NCI-H748 (cell line): ENCODE results near the gene TESPA1.
"Not testable (repeated sequence)": the region's sequence is repeated elsewhere in the genome, so short reads cannot be mapped to it uniquely, and the experiment has no call there.

Experiments used
- DNase-seq: peaks from one replicate; lab custom pipeline; 2025; ENCODE audit not compliant: unreplicated experiment; lab: John Stamatoyannopoulos, UW

Gene TESPA1

DNA sequence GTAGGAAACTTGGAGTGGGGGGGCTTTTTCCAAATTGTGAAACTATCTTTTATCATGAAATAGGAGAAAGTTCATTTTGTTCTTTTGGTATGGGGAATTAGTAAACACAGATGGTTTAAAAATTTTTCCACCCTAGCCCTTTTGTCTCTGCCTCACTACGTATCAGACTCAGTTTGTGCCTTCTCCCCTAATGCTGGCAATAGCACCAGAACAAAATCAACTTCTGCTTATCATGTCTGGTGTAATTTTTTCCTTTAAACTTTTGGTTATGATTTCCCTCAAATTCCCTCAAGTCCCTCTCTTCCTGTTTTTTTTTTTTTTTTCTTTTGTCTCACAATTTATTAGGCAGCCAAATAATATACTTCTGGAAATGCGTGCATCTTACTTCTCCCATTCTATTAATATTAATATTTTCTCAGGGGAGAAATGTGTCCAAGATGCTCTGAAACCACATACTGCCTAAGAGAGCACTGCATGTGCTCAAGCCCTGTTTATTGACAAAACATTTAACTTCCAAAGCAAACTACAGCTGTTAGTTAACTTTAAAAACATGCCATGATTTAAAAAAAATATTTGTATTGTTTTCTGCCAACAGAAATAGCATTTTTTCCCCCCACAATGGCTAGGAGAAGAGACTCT lies 35.4 kb downstream of the TESPA1 start:
- no peak for DNase-seq

DNA sequence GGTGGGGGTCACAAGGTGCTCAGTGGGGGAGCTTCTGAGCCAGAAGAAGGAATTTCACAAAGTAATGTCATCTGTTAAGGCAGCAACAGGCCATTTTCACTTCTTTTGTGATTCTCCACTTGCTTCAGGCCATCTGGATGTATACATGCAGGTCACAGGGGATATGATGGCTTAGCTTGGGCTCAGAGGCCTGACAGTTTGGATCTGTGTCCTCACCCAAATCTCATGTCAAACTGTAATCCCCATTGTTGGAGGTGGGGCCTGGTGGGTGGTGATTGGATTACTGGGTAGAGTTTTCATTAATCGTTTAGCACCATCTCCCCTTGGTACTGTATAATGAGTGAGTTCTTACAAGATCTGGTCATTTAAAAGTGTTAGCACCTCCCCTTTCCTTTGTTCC lies 36.4 kb downstream of the TESPA1 start:
- DNase-seq = no peak

DNA sequence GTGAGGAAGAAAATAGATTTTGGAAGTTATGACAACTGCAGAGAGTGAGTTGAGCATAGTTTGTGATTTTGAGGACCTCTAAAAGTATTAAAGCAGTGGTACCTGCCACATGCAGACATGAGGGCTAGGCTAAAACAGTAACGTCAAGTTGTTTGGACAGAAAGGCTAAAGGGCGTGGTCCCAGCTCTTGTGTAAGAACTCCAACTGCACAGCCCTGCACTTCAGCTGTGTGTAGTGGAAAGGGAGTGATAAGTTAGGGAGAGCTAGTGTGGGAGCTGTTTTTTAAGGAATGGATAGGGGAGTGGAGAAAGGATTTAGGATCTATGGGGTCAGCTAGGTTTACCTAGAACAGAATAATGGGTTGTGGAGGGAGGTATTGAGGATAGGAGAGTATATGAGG lies 39.5 kb downstream of the TESPA1 start:
- no peak for DNase-seq

DNA sequence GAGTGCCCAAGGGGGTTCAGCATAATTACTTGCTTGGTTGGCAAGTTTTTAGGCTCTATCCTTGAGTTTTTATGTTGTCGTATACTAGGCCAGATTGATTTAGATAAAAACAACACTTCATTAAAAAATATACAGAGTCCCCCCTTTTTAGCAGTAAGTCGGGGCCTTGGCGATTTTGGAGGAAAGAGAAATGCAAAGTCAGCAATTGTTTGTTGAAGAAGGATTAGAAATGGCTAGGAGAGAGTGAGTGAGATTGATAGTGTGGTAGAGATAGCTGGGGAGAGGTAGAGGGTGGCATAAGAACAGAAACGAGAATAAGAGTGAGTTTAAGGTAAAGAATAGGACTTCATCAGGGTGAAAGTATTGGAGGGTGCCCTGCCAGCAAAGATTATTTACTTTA lies 41.3 kb downstream of the TESPA1 start:
- DNase-seq = not testable (repeated sequence)

DNA sequence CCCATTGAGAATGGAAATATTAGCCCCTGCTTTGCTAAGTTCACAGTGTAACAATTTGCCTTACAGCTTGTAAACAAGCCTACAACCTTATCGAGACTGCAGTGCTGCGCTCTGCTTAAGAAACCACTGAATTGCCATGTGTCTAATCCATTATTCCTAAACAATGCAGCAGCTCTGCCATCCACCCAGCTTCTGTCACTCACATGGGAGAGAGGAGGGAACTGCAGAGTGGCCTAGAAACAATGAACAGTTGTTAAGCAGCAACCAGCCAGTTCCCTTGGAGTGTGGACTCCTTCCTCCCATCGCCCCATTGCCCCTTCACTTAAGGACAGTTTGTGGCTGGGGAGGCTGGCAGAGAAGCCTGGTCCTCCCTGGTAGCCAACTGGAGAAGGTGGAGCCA lies 42.9 kb downstream of the TESPA1 start:
- DNase-seq = peak; percentile 7

DNA sequence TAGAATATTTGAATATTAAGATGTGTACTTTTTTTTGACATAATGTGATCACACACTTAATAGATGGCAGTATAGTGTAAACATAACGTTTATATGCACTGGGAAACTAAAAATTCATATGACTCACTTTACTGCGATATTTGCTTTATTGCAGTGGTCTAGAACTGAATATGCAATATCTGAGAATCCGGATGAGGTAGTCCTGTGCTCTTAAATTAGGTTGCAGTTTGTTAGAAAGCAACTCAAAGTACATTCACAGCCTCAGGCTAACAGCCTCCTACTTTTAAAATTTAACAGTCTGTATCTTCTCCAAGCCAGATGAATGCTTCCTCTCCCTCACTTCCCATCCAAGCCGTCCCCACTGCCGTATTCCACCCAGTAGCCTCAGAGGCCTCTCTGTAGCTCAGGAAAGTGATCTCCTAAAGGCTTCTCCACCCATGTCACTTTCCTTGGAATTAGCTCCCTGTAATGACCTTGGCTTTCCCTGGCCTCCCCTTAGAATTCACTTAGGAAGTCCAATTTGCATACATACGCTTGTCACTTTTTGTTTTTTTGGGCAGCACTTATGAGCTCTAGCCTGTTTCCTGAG lies 43.7 kb downstream of the TESPA1 start:
- DNase-seq = no peak

DNA sequence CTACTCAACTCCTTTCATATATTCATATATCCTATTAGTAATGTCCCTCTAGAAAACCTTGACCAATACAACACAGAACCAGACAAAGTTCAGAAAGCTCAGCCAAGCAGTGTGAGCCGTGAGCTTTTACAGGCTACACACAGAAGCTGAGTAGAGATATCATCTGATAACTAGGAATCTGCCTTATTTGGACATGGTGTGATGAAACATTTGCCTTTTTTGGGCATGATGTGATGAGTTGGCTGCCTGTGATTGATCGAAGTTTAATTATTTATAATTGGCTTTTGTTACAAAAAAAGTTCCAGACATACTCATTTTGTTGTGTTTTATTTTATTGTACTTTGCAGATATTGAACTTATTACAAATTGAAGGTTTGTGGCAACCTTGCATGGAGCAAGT lies 46.6 kb downstream of the TESPA1 start:
- no peak for DNase-seq

DNA sequence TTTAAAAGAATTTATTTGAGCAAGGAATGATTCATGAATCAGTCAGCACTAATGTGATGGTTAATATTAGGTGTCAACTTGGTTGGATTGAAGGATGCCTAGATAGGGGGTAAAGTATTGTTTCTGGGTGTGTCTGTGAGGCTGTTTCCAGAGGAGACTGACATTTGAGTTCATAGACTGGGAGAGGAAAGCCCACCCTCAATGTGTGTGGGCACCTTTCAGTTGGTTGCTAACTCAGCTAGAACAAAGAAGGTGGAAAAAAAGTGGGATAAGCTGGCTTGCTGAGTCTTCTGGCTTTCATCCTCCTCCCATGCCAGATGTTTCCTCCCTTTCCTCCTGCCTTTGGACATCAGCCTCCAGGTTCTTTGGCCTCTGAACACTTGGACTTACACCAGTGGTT lies 47.2 kb downstream of the TESPA1 start:
- no peak for DNase-seq

DNA sequence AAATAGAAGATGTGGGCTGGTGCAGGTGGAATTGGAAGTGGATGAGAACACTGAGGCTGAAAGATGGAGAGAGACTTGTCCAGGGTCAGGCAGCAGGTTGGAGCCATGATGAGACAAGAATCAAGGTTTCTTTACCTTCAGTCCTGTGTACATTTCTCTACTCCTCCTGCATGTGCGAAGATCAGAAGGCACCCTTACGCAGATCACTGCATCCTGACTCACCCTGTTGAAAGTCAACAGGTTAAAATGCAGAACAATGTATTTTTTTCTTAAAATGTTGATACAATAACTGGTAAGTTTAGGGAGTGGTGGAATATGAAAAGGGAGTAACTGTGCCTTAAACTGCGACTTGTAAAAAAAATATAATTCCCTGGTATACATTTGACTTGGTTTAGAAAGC lies 47.8 kb downstream of the TESPA1 start:
- DNase-seq = no peak

DNA sequence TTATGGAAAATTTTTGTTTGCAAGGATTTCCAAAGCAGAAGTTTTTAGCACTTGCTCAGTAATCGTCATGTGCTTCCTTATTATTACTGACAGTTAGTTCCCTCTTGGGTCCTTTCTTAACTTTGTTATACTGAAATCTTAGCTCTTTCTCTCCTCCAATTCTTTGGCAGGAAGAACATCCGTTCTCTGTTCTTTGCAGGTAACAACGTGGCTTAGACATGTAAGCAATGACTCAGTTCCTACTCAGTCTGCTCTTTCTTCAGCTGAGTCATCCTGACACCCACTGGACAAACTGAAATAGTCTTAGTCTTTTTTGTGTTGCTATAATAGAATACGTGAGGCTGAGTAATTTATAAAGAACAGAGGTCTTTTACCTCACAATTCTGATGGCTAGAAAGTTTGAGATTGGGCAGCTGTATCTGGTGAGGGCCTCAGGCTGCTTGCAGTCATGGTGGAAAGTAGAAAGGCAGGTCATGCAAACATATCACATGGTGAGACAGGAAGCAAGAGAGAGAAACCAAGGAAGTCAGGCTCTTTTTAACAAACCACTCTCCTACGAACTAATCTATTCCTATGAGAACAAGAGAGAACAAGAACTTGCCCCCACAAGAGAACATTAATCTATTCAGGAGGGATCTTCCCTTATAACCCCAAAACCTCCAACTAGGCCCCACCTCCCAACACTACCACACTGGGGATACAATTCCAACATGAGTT lies 49.2 kb downstream of the TESPA1 start:
- DNase-seq = no peak

DNA sequence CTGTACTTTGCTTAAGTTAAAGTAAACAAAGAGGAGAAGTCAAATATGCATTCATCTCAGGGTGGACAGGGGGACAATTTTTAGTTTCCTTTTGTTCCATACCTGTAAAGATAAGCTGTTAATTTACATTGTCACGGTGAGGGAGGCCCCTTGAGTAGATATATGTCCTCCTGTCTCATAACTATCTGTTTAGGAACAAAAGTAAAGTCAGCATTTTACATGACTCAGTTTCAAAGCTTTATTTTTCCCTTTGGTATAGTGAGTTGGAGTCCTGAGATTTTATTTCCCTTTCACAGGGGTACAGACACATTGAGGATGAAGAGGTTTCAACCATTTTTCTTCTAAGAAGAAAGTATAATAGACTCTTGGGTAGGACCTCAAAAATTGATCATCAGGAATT lies 50.1 kb downstream of the TESPA1 start:
- DNase-seq = no peak

DNA sequence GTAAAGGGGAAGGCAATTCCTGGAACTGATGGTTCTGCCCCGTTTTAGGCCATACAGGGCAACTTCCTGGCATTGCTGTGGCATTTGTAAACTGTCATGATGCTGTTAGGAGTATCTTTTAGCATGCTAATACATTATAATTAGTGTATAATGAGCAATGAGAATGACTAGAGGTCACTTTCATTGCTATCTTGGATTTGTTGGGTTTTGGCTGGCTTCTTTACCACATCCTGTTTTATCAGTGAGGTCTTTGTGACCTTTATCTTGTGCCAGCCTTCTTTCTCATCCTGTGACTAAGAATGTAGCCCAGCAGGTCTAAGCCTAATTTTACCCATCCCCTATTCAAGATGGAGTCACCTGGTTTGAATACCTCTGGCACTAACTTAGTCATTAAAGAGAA lies 51.2 kb downstream of the TESPA1 start:
- DNase-seq = no peak

DNA sequence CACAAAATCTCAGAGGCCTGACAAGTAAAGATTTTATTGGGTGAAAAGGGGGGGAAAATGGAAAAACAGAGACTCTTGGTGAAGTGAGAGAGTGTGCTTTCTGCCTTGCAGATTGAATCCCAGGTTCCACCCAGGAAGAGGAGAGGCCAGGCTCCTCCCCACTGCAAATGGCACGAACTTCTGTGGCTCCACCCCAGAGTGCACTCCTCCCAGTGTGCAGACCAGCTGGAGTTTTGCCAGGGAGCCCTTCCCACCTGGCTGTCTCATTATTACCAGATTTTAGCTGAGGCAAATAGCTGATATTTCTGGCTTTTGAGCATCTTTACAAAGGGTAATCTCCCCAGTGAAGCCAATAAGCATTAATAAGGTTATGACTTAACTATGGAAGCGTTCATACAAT lies 51.9 kb downstream of the TESPA1 start:
- peak; percentile 84 for DNase-seq

DNA sequence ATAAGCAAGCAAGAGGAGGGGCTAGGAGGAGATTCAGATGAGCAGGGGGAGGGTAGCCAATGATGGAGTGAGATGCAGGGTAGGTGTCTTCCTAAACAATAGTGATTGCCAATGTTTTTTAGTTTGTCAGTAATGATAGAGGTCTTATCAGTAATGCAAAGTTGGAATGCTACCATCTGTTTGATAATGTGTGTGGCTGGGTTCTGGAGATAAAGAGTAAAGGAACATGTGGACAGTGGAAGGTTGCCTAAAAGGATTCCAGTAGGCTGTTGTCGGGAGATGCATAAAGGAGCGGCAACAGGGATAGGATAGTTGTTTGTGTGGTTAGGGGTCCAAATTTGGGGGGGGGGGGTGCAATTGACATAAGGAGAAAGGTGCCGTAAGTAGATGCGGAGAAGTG lies 52.5 kb downstream of the TESPA1 start:
- DNase-seq = no peak

DNA sequence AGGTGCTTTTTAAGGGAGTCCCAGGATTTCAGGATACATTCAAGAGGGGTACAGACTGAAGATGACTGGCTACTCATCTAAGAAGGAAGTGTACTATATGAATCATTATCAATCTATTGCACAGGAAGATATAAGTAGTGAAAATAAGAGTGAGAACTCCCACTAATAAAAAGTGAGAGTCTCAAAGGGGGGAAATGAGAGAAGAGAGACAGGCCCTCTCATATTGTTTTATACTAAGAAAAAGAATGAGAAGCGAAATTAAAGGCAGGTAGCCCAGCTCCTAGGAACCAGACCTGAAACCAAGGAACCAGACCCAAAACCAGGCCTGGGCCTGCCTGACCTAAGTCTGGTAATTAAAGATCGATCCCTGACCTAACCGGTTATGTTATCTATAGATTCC lies 54.6 kb downstream of the TESPA1 start:
- no peak for DNase-seq

DNA sequence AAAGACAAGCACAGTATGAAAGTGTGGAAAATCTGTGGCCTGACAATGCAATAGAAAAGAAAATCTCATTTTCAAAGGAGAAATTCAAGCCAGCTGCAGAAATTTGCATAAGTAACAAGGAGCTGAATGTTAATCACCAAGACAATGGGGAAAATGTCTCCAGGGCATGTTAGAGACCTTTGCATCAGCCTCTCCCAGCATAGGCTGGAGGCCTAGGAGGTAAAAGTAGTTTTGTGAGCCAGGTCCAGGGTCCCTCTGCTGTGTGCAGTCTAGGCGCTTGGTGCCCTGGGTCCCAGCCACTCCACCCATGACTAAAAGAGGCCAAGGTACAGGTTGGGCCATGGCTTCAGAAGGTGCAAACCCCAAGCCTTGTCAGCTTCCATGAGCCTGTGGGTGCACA lies 58.3 kb downstream of the TESPA1 start:
- DNase-seq = no peak

DNA sequence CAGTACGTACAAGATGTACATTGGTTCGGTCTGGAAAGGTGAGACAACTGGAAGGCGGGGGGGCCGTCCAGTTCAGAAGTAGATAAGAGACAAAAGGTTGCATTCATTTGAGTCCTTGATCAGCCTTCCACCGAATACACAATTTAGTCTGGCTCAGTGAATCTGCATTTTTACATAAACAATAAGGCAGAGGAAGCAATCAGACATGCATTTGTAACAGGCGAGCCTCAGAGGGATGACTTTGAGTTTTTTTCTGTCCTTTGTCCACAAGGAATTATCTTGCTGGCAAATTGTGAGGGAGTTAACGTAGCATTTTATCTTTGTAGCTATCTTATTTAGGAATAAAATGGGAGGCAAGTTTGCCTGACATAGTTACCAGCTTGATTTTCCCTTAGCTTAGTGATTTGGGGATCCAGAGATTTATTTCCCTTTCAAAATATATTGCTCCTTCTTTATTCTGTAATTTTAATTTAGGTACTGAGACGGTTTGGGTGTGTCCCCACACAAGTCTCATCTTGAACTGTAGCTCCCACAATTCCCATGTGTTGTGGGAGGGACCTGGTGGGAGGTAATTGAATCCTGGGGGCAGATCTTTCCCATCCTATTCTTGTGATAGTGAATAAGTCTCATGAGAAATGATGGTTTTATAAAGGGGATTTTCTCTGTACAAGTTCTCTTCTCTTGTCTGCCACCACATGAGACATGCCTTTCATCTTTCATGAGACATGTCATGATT lies 59.4 kb downstream of the TESPA1 start:
- DNase-seq = no peak

DNA sequence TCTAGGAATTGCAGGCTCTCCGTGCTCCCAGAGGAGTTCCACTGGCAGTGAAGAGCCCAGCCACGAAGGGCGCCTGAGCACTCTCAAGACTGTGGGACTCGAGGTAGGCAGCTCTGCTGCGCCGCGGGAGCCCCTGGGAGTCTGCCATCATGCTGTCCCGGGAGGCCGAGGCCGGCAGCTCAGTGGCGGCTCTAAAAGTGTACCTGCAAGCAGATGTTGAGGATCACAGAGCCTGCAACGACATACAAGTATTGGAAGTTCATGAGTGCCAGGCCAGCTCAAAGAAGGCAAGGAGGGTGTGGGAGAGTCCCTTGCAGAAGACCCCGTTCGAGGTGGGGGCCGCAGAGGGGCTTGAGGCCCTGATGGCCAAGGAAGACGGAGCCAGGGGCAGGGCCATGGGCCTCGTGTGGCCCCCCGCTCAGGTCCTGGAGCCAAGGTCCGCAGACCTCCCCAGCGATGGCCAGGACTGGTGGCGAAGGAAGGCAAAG lies 67.5 kb downstream of the TESPA1 start:
- no peak for DNase-seq
